Measurements from ENCODE around the gene TEN1. TPM values are rescaled to one million over a fixed set of nuclear protein-coding genes. Genes with fewer than 3 reads are reported as not detected.

The TEN1 gene
- total and polyA plus RNA-seq, 4 donors, result 12.0 to 30.0 (median 16.5) TPM

GRCh38 chr17:75945211-75945610 lies 33.8 kb upstream of the TEN1 start:
- DNase-seq (ENCODE audit: low spot score), result no peak
- TF ChIP-seq RAD21 (IDR thresholded peaks at IDR 0.05) (no peak), MAX (IDR thresholded peaks at IDR 0.05) (no peak), GABPA (IDR thresholded peaks at IDR 0.05 in 1 of 2, conservative IDR thresholded peaks at IDR 0.05 in 1 of 2) (no peak), CTCF (IDR thresholded peaks at IDR 0.05; ENCODE audit: low read depth, low read length, missing input control) (no peak), FOXA1 (IDR thresholded peaks at IDR 0.05) (no peak), REST (IDR thresholded peaks at IDR 0.05) (no peak), FOXA2 (IDR thresholded peaks at IDR 0.05) (no peak), YY1 (IDR thresholded peaks at IDR 0.05) (no peak), SP1 (IDR thresholded peaks at IDR 0.05) (no peak), EGR1 (IDR thresholded peaks at IDR 0.05; ENCODE audit: low read depth in 2 of 2) (no peak), RXRA (IDR thresholded peaks at IDR 0.05) (no peak)
- Histone ChIP-seq H3K4me3 (ENCODE audit: low read depth in 1 of 3, low read length in 3 of 3) (no peak overlapping the region), H3K4me1 (ENCODE audit: control insufficient read depth in 4 of 4, insufficient read depth in 4 of 4, low read length in 3 of 4) (peaks cover 0 to 17% (median 9%) of the 10 kb centered on the region in 4 donors), H3K27ac (ENCODE audit: low read depth in 1 of 2, low read length in 2 of 2) (no peak overlapping the region), H3K36me3 (ENCODE audit: control insufficient read depth in 4 of 4, insufficient read depth in 3 of 4, low read depth in 1 of 4, low read length in 3 of 4) (peaks cover 7 to 58% (median 49%) of the 10 kb centered on the region in 4 donors), H3K9ac (ENCODE audit: low read depth in 1 of 2, low read length in 2 of 2) (no peak overlapping the region), H3K27me3 (ENCODE audit: control insufficient read depth in 4 of 4, insufficient read depth in 4 of 4, low read length in 3 of 4) (no peaks in the 10 kb centered on the region), H3K9me3 (ENCODE audit: control insufficient read depth in 4 of 4, low read length in 3 of 4) (no peaks in the 10 kb centered on the region)
- WGBS, result 67% methylated on average over 2 of the region's 2 CpGs

- Histone ChIP-seq H3K27me3 (ENCODE audit: control insufficient read depth in 4 of 4, insufficient read depth in 4 of 4, low read length in 3 of 4) (no peaks in the 10 kb centered on the region), H3K9ac (ENCODE audit: low read depth in 1 of 2, low read length in 2 of 2) (no peak overlapping the region), H3K9me3 (ENCODE audit: control insufficient read depth in 4 of 4, low read length in 3 of 4) (no peaks in the 10 kb centered on the region), H3K27ac (ENCODE audit: low read depth in 1 of 2, low read length in 2 of 2) (no peak overlapping the region), H3K36me3 (ENCODE audit: control insufficient read depth in 4 of 4, insufficient read depth in 3 of 4, low read depth in 1 of 4, low read length in 3 of 4) (peaks cover 15 to 87% (median 74%) of the 10 kb centered on the region in 4 donors), H3K4me3 (ENCODE audit: low read depth in 1 of 3, low read length in 3 of 3) (no peak overlapping the region), H3K4me1 (ENCODE audit: control insufficient read depth in 4 of 4, insufficient read depth in 4 of 4, low read length in 3 of 4) (no peaks in the 10 kb centered on the region)
- TF ChIP-seq GABPA (IDR thresholded peaks at IDR 0.05 in 1 of 2, conservative IDR thresholded peaks at IDR 0.05 in 1 of 2) (no peak), RAD21 (IDR thresholded peaks at IDR 0.05) (no peak), HNF4G (IDR thresholded peaks at IDR 0.05) (no peak), EGR1 (IDR thresholded peaks at IDR 0.05; ENCODE audit: low read depth in 2 of 2) (no peak)
- 94% methylated on average over 6 of the region's 6 CpGs for WGBS
- no peak for DNase-seq (ENCODE audit: low spot score)
Measured at GRCh38 chr17:75950421-75950820, 28.6 kb upstream of the TEN1 start.

Measured in liver (tissue), 9 donors.